ENCODE results near the gene DDO. TPM values are rescaled to one million over a fixed set of nuclear protein-coding genes. Genes with fewer than 3 reads are reported as not detected.
A peak's percentile ranks its signal among the peaks of the same experiment; 100 is the strongest.

Gene DDO
- total and polyA plus RNA-seq, 2 experiments from 2014 or later: 0.27 to 0.56 TPM

DNA sequence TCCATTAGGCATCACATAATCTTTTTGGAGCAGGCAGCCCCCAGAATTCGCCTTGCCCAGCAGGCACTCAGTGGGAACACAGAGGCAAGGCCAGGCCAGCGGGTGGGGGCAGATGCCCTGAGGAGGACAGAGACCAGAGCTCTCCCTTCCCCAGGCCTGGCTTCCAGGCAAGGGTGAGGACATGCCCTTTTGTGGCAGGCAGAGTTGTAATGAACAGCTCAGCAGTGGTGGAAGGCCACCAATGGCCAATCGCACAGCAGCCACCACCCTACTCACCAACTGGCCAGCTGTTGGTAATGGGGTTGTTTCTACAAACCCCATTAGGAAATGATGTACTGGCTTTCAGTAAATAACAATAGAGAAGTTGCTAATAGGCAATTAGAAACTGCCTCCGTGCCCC lies 15.4 kb upstream of the DDO start:
- no peak overlapping the region for H3K27ac ChIP-seq
- no peak for DNase-seq (ENCODE audit: low read depth in 1 of 2, low spot score in 1 of 2)
- no peak overlapping the region for H3K4me3 ChIP-seq
- H3K9me3 ChIP-seq (ENCODE audit: low read depth): no peaks in the 10 kb centered on the region
- no peaks in the 10 kb centered on the region for H3K27me3 ChIP-seq
- H3K36me3 ChIP-seq: no peaks in the 10 kb centered on the region
- peaks cover 5% of the 10 kb centered on the region for H3K4me1 ChIP-seq (ENCODE audit: low read depth)
- TF ChIP-seq, protein P1, sequence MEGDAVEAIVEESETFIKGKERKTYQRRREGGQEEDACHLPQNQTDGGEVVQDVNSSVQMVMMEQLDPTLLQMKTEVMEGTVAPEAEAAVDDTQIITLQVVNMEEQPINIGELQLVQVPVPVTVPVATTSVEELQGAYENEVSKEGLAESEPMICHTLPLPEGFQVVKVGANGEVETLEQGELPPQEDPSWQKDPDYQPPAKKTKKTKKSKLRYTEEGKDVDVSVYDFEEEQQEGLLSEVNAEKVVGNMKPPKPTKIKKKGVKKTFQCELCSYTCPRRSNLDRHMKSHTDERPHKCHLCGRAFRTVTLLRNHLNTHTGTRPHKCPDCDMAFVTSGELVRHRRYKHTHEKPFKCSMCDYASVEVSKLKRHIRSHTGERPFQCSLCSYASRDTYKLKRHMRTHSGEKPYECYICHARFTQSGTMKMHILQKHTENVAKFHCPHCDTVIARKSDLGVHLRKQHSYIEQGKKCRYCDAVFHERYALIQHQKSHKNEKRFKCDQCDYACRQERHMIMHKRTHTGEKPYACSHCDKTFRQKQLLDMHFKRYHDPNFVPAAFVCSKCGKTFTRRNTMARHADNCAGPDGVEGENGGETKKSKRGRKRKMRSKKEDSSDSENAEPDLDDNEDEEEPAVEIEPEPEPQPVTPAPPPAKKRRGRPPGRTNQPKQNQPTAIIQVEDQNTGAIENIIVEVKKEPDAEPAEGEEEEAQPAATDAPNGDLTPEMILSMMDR (IDR thresholded peaks at IDR 0.05; ENCODE audit: low read depth, low read length): no peak

DNA sequence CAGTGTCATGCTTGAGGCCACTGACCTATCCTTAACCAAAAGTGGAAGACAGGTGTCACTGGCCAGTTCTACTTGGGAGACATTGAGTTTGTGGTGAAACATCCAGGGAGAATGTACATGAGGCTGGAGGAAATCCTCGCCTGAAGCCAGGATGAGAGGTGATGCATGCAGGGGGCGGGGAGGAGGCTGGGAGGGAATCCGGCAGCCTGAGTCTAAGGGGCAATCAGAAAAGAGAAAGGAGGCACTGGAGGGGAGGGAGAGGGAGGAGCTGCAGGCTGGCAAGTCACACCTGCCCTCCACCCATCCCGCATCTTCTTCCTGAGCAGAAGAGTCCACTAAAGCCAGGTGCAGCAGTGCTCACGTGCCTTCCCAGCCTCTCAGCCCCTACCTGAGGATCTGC lies 14.9 kb upstream of the DDO start:
- H3K36me3 ChIP-seq: no peaks in the 10 kb centered on the region
- DNase-seq (ENCODE audit: low read depth in 1 of 2, low spot score in 1 of 2): no peak
- H3K9me3 ChIP-seq (ENCODE audit: low read depth): no peaks in the 10 kb centered on the region
- H3K27ac ChIP-seq: no peak overlapping the region
- no peaks in the 10 kb centered on the region for H3K27me3 ChIP-seq
- TF ChIP-seq, protein P1 (IDR thresholded peaks at IDR 0.05; ENCODE audit: low read depth, low read length): no peak
- no peak overlapping the region for H3K4me3 ChIP-seq
- peaks cover 5% of the 10 kb centered on the region for H3K4me1 ChIP-seq (ENCODE audit: low read depth)

DNA sequence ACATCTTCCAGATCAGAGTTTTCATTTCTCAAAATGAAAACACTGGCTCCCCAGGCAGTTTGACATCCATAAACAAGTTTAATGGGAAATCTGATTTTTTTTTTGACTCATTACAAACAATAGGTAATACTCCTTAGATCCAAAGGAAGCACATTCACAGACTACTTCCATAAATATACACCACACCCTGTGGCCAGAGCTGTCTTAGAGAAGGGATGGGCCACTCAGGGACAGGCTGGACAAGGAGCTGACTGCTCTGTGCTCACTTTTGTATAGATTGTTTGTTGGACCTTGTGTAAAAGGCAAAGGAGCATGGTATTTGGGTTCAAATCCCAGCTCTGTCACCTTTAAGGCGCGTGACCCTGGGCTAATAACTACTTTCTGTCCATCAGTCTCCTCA lies 12.8 kb upstream of the DDO start:
- no peaks in the 10 kb centered on the region for H3K9me3 ChIP-seq (ENCODE audit: low read depth)
- H3K4me3 ChIP-seq: no peak overlapping the region
- no peak for DNase-seq (ENCODE audit: low read depth in 1 of 2, low spot score in 1 of 2)
- no peaks in the 10 kb centered on the region for H3K27me3 ChIP-seq
- TF ChIP-seq, protein P1 (IDR thresholded peaks at IDR 0.05; ENCODE audit: low read depth, low read length): no peak
- H3K4me1 ChIP-seq (ENCODE audit: low read depth): peaks cover 5% of the 10 kb centered on the region
- H3K27ac ChIP-seq: no peak overlapping the region
- H3K36me3 ChIP-seq: no peaks in the 10 kb centered on the region

DNA sequence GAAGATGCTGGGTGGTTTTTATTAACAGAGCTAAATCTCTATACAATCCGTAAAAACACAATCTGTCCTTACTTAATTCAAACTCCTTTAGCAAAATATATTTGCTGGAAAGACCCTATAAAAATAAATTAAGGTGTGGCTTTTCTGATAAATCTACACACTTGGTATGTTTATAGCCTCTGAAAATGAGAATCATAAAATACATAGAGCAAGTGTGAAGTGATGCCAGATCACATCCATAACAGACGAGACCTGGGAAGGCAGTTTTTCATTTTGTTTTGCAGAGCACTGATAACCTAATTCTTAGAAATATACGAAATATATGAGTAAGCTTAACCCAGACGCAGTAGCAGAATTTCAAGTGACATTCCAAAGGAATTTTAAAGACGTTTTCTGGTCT lies 10.4 kb upstream of the DDO start:
- H3K36me3 ChIP-seq: no peaks in the 10 kb centered on the region
- H3K27ac ChIP-seq: no peak overlapping the region
- H3K4me3 ChIP-seq: no peak overlapping the region
- no peaks in the 10 kb centered on the region for H3K27me3 ChIP-seq
- TF ChIP-seq, protein P1 (IDR thresholded peaks at IDR 0.05; ENCODE audit: low read depth, low read length): no peak
- no peaks in the 10 kb centered on the region for H3K4me1 ChIP-seq (ENCODE audit: low read depth)
- no peaks in the 10 kb centered on the region for H3K9me3 ChIP-seq (ENCODE audit: low read depth)
- DNase-seq (ENCODE audit: low read depth in 1 of 2, low spot score in 1 of 2): no peak

DNA sequence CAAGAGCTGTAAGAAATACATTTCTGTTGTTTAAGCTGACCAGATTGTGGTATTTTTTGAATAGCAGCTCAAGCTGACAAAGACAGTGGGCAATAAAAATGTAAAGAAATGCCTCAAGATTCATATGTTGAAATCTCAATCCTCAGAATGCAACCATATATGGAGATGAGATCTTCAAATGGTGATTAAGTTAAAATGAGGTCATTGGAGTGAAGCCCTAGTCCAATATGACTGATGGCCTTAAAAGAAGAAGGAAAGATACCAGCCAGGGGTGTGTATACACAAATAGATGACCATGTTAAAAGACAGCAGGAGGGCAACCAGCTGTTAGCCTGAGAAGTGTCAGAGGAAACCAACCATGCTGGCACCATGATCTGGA lies 7.1 kb upstream of the DDO start:
- TF ChIP-seq, protein P1 (IDR thresholded peaks at IDR 0.05; ENCODE audit: low read depth, low read length): no peak
- H3K27ac ChIP-seq: no peak overlapping the region
- DNase-seq (ENCODE audit: low read depth in 1 of 2, low spot score in 1 of 2): peak in 1 of 2 donors; percentile 13

More for the DNA sequence above, 7.1 kb upstream of the DDO start:
- H3K27me3 ChIP-seq: no peaks in the 10 kb centered on the region
- peaks cover 9% of the 10 kb centered on the region for H3K4me1 ChIP-seq (ENCODE audit: low read depth)
- no peaks in the 10 kb centered on the region for H3K9me3 ChIP-seq (ENCODE audit: low read depth)
- no peaks in the 10 kb centered on the region for H3K36me3 ChIP-seq
- H3K4me3 ChIP-seq: no peak overlapping the region
